ENCODE measurements around the gene ABHD5. TPM values are rescaled to one million over a fixed set of nuclear protein-coding genes. Genes with fewer than 3 reads are reported as not detected.

Gene ABHD5
- total and polyA plus RNA-seq, 10 of the 15 experiments (the other 5 are each of a cell fraction or from before 2014, with no cell fraction given), result 5.5 to 24.4 (median 9.5) TPM

- ATAC-seq (no peak), DNase-seq (ENCODE audit: low read depth, low spot score) (no peak), FAIRE-seq (no peak)
- TF ChIP-seq JUNB (IDR thresholded peaks at IDR 0.05) (0 out of 2 replicates have a peak, but pooled peaks have one; percentile 41), CHD2 (IDR thresholded peaks at IDR 0.05; ENCODE audit: borderline replicate concordance, low read depth, low read length) (no peak), NR2C2 (IDR thresholded peaks at IDR 0.05; ENCODE audit: borderline replicate concordance, control insufficient read depth, insufficient read length, low read depth) (no peak), SIN3A (IDR thresholded peaks at IDR 0.05; ENCODE audit: low read depth, low read length) (no peak), TCF7 (IDR thresholded peaks at IDR 0.05; ENCODE audit: borderline replicate concordance) (no peak)
- Histone ChIP-seq H3K27ac (ENCODE audit: control insufficient read depth, insufficient read depth) (no peak overlapping the region), H3K27me3 (replicated peaks in 1 of 2; ENCODE audit: control insufficient read depth in 2 of 2, insufficient read depth in 2 of 2, low read length in 1 of 2) (no peaks in the 10 kb centered on the region), H3K9ac (ENCODE audit: control insufficient read depth, insufficient read depth, low read length) (no peak overlapping the region), H3K4me3 (0 out of 2 replicates have a peak overlapping the region, but pooled peaks have one; percentile 21), H4K20me1 (ENCODE audit: control insufficient read depth, insufficient read depth) (no peaks in the 10 kb centered on the region), H3K36me3 (ENCODE audit: control insufficient read depth in 2 of 2, insufficient read depth in 2 of 2, low read length in 1 of 2) (no peaks in the 10 kb centered on the region), H3K9me3 (replicated peaks; ENCODE audit: control insufficient read depth, insufficient read depth, low read length) (no peaks in the 10 kb centered on the region), H3K79me2 (ENCODE audit: control insufficient read depth, insufficient read depth, low read length) (peaks cover 5% of the 10 kb centered on the region), H2AFZ (ENCODE audit: control insufficient read depth, low read depth, low read length) (no peak overlapping the region), H3K4me2 (ENCODE audit: control insufficient read depth, insufficient read depth) (no peak overlapping the region), H3K4me1 (ENCODE audit: control insufficient read depth, insufficient read depth, low read length) (0 out of 2 replicates have a peak, but pooled peaks cover 8% of the 10 kb centered on the region)
- WGBS (ENCODE audit: insufficient coverage, insufficient replicate concordance, low lambda C conversion rate, missing lambda C conversion rate), result 0% methylated on average over 1 of the region's 1 CpG
- in situ Hi-C loops (cut with MboI) (no loop called here), intact Hi-C loops (cut with micrococcal nuclease; ENCODE audit: unreplicated experiment) (loop anchor here (5.0 kb wide), 1 partner anchor 504 kb away; no protein-coding TSS in a partner anchor)
- BruUV-seq (replicated peaks), result no TSS peak
- ChIA-PET RAD21 (ENCODE audit: unreplicated experiment) (interaction anchor here (0.7 kb wide), 1 partner anchor 9 kb away, joined by 3 read pairs; no protein-coding TSS in a partner anchor), SMC1A (ENCODE audit: uncharacterized antibody, unreplicated experiment) (interaction anchor here (0.7 to 1.0 kb wide), 3 partner anchors 11 to 501 kb away, joined by 3 to 4 read pairs (median 3); no protein-coding TSS in a partner anchor), CTCF (interaction anchor here (0.7 kb wide), 2 partner anchors 14 to 24 kb away, joined by 3 read pairs; no protein-coding TSS in a partner anchor), POLR2A (no interaction called here)
Measured at GRCh38 chr3:43693594-43693993, 2.9 kb downstream of the ABHD5 start.

- Histone ChIP-seq H3K9me3 (replicated peaks; ENCODE audit: control insufficient read depth, insufficient read depth, low read length) (no peaks in the 10 kb centered on the region), H3K9ac (ENCODE audit: control insufficient read depth, insufficient read depth, low read length) (no peak overlapping the region), H3K36me3 (ENCODE audit: control insufficient read depth in 2 of 2, insufficient read depth in 2 of 2, low read length in 1 of 2) (no peaks in the 10 kb centered on the region), H3K27ac (ENCODE audit: control insufficient read depth, insufficient read depth) (no peak overlapping the region), H4K20me1 (ENCODE audit: control insufficient read depth, insufficient read depth) (no peaks in the 10 kb centered on the region), H3K4me1 (ENCODE audit: control insufficient read depth, insufficient read depth, low read length) (peaks cover 4% of the 10 kb centered on the region; the same call in 1 of the 2 replicates), H3K27me3 (replicated peaks in 1 of 2; ENCODE audit: control insufficient read depth in 2 of 2, insufficient read depth in 2 of 2, low read length in 1 of 2) (no peaks in the 10 kb centered on the region), H3K79me2 (ENCODE audit: control insufficient read depth, insufficient read depth, low read length) (peaks cover 5% of the 10 kb centered on the region), H2AFZ (ENCODE audit: control insufficient read depth, low read depth, low read length) (no peak overlapping the region), H3K4me2 (ENCODE audit: control insufficient read depth, insufficient read depth) (no peak overlapping the region), H3K4me3 (no peak overlapping the region)
- in situ Hi-C loops (cut with MboI), result no loop called here
- ATAC-seq, result no peak
- no TSS peak for BruUV-seq (replicated peaks)
- intact Hi-C loops (cut with micrococcal nuclease; ENCODE audit: unreplicated experiment), result no loop called here
- 98% methylated on average over 2 of the region's 2 CpGs for WGBS (ENCODE audit: insufficient coverage, insufficient replicate concordance, low lambda C conversion rate, missing lambda C conversion rate)
- ChIA-PET SMC1A (ENCODE audit: uncharacterized antibody, unreplicated experiment) (interaction anchor here (1.1 to 2.2 kb wide), 3 partner anchors 9 to 40 kb away, joined by 4 read pairs; no protein-coding TSS in a partner anchor), POLR2A (interaction anchor here (0.6 to 1.0 kb wide), 2 partner anchors 12 to 446 kb away, joined by 3 to 4 read pairs; no protein-coding TSS in a partner anchor), CTCF (interaction anchor here (1.1 to 1.2 kb wide), 2 partner anchors 9 to 448 kb away, joined by 3 read pairs; no protein-coding TSS in a partner anchor), RAD21 (ENCODE audit: unreplicated experiment) (no interaction called here)
- FAIRE-seq, result no peak
- DNase-seq (ENCODE audit: low read depth, low spot score), result no peak
- TF ChIP-seq MTA2 (IDR thresholded peaks at IDR 0.05; ENCODE audit: low read depth) (no peak), EGR1 (IDR thresholded peaks at IDR 0.05; ENCODE audit: borderline replicate concordance in 1 of 2, low read depth in 2 of 2, low read length in 2 of 2) (no peak), MYB (IDR thresholded peaks at IDR 0.05; ENCODE audit: borderline replicate concordance, low read depth, low read length) (no peak), HDGF (IDR thresholded peaks at IDR 0.05) (no peak), BRCA1 (IDR thresholded peaks at IDR 0.05; ENCODE audit: low read depth, low read length) (no peak), LARP7 (IDR thresholded peaks at IDR 0.05) (no peak), TCF12 (IDR thresholded peaks at IDR 0.05; ENCODE audit: low read depth, low read length) (no peak), RAD51 (IDR thresholded peaks at IDR 0.05) (no peak), TBL1XR1 (IDR thresholded peaks at IDR 0.05; ENCODE audit: low read depth, low read length) (no peak), SMC3 (IDR thresholded peaks at IDR 0.05; ENCODE audit: borderline replicate concordance, low read length) (no peak), PAX8 (IDR thresholded peaks at IDR 0.05) (no peak), SMARCA5 (IDR thresholded peaks at IDR 0.05) (no peak), HDAC6 (IDR thresholded peaks at IDR 0.05; ENCODE audit: unreplicated experiment) (no peak), ZNF622 (IDR thresholded peaks at IDR 0.05) (no peak)
- TF ChIP-seq, protein P1, sequence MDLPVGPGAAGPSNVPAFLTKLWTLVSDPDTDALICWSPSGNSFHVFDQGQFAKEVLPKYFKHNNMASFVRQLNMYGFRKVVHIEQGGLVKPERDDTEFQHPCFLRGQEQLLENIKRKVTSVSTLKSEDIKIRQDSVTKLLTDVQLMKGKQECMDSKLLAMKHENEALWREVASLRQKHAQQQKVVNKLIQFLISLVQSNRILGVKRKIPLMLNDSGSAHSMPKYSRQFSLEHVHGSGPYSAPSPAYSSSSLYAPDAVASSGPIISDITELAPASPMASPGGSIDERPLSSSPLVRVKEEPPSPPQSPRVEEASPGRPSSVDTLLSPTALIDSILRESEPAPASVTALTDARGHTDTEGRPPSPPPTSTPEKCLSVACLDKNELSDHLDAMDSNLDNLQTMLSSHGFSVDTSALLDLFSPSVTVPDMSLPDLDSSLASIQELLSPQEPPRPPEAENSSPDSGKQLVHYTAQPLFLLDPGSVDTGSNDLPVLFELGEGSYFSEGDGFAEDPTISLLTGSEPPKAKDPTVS (IDR thresholded peaks at IDR 0.05; ENCODE audit: low read depth, low read length), result no peak
Measured at GRCh38 chr3:43695443-43695842, 4.7 kb downstream of the ABHD5 start.

Measured in GM12878 (cell line).